Body of pancreas (tissue), 4 donors: Measurements from ENCODE around the gene RXRG. TPM values are rescaled to one million over a fixed set of nuclear protein-coding genes. Genes with fewer than 3 reads are reported as not detected.

Experiments used
- ATAC-seq: fragments of 150-250 bp; one replicate; pipeline ENCODE4 v1.9.1; 2016
- DNase-seq, 4 donors: peaks; one replicate each; pipeline ENCODE4 v3.0.0-alpha.2; 2019
- H3K27ac ChIP-seq, 4 donors: fragments of 200-600 bp; sonication (generic); 1 replicate in 3 of 4; 2 replicates in 1 of 4; pipeline versions ENCODE4 v1.5.1 to v1.6.1; 2016 to 2019; ENCODE audit warnings: mild to moderate bottlenecking in 1 of 4, mixed read lengths in 1 of 4, moderate library complexity in 1 of 4
- H3K27me3 ChIP-seq, 2 donors: fragments of 200-600 bp; sonication (generic); one replicate each; pipeline ENCODE4 v1.6.0; 2016; ENCODE audit warnings: mild to moderate bottlenecking in 1 of 2
- H3K36me3 ChIP-seq, 2 donors: fragments of 200-600 bp; sonication (generic); replicated peaks in 1 of 2; 2 replicates each; pipeline ENCODE4 v1.5.1; 2016; ENCODE audit warnings: low read depth in 2 of 2; ENCODE audit not compliant: insufficient read depth in 1 of 2
- H3K4me1 ChIP-seq: fragments of 200-600 bp; sonication (generic); one replicate; pipeline ENCODE4 v1.6.0; 2016
- H3K4me3 ChIP-seq, 2 donors: fragments of 200-600 bp; sonication (generic); 1 replicate in 1 of 2; 2 replicates in 1 of 2; pipeline ENCODE4 v1.5.1; 2016 to 2019
- H3K9me3 ChIP-seq, 3 donors: fragments of 200-600 bp; sonication (generic); 1 replicate in 2 of 3; 2 replicates in 1 of 3; pipeline ENCODE4 v1.5.1; 2016
- POLR2A ChIP-seq, 3 donors: fragments of 450-650 bp; IDR thresholded peaks; one replicate each; pipeline ENCODE4 v1.6.1; 2016; ENCODE audit warnings: antibody characterized with exemption in 3 of 3, mild to moderate bottlenecking in 2 of 3
- WGBS, 2 donors: methylation state at CpG; one replicate each; pipeline ENCODE4 v1.1.5; 2017; 5-methylcytosine and 5-hydroxymethylcytosine counted together
- intact Hi-C: fragments of 100-400 bp; cut with DNase I; formaldehyde crosslinking; loops from one replicate; pipeline ENCODE4 v1.15.1; 2023
- total RNA-seq, 2 donors: library from RNA; depleted of rRNA; stranded (reverse); fragments of >200 nt; gene quantifications; one replicate each; pipeline ENCODE4 v1.1.0, GENCODE V29; 2016
- TF ChIP-seq, protein P1 (sequence below), 7 experiments: fragments of 450-650 bp in 4 of 7; fragments of 200-600 bp in 3 of 7; sonication (generic) in 3 of 7; IDR thresholded peaks; one replicate each; pipeline ENCODE4 v1.5.1; 2016 to 2019; ENCODE audit warnings: antibody characterized with exemption in 7 of 7

RXRG gene
- total RNA-seq, 2 donors from 2014 or later, result 2.6 TPM; not detected in 1

DNA sequence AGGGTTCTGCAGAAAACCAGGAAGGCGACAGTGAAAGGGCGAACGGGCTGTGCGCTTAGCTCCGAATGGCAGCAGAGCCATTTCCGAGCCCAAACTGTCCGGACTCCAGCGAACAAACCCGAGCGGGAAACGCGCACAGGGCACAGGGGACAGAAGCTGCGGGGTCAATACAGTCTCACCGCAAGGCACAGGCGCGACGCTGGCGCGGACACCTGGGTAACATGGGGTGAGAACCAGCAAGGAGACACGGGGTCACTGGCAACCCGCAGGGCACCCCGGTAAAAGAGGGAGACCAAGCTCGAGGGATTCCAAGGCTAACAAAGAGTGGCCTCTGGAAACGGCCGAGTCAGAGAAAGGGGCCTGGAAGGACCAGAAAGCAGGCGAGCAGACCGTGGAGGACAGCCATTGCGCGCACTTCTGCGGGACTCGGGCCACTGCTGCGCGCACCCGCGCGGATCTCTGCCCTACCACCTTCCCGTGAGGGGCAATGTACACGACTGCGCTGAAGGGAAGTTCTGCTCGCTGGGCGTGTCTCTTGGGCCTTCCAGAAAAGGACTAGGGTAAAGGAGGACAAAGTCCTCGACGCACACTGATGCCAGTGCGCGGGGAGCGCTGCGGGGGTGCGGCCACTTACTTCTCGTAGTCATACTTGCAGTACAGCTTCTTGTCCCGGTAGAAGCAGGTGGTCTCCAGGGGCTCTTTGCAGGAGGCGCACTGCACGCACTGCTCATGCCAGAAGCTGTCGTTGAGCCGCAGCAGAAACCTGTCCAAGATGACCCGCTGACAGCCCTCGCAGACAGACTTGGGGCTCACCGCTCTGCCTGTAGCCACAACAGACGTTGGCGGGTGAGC lies 92.3 kb downstream of the RXRG start:
- peaks cover 34% of the 10 kb centered on the region for H3K4me1 ChIP-seq
- no peak for ATAC-seq
- no peak overlapping the region for H3K4me3 ChIP-seq

DNA sequence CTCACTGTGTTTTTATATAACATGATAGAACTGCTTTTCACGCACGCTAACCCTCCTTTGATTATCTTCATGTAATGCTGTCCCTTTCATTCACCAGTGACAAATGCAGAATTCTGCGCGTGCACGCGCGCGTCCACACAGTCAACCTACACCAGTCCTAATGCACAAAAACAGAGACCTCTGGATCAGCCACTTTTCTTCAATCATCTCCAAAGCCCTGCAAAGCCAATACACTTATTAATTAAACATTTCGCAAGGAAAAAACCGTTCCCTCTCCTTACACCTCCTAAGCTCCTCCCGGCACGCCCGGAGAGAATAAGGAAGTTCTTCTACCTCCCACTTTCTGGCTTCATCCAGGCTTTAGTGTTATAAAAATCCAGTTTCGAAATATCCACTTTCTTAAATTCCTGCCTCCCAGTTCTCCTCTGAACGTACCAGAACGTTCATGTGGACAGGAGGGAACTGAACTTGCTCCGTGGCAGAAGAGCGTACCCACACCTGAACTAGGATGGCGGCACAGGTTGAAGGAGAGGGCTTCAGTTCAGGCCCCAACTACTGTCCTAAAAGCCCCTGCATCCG lies 93.0 kb downstream of the RXRG start:
- Histone ChIP-seq H3K4me3 (no peak overlapping the region), H3K36me3 (no peaks in the 10 kb centered on the region), H3K27ac (no peak overlapping the region), H3K9me3 (no peaks in the 10 kb centered on the region), H3K27me3 (peaks cover 0 to 30% of the 10 kb centered on the region in 2 donors), H3K4me1 (peaks cover 34% of the 10 kb centered on the region)
- TF ChIP-seq, protein P1, sequence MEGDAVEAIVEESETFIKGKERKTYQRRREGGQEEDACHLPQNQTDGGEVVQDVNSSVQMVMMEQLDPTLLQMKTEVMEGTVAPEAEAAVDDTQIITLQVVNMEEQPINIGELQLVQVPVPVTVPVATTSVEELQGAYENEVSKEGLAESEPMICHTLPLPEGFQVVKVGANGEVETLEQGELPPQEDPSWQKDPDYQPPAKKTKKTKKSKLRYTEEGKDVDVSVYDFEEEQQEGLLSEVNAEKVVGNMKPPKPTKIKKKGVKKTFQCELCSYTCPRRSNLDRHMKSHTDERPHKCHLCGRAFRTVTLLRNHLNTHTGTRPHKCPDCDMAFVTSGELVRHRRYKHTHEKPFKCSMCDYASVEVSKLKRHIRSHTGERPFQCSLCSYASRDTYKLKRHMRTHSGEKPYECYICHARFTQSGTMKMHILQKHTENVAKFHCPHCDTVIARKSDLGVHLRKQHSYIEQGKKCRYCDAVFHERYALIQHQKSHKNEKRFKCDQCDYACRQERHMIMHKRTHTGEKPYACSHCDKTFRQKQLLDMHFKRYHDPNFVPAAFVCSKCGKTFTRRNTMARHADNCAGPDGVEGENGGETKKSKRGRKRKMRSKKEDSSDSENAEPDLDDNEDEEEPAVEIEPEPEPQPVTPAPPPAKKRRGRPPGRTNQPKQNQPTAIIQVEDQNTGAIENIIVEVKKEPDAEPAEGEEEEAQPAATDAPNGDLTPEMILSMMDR (IDR thresholded peaks at IDR 0.05), result no peak
- TF ChIP-seq POLR2A (IDR thresholded peaks at IDR 0.05), result no peak
- DNase-seq (no peak), ATAC-seq (no peak)
- 3 to 4% methylated on average over 15 to 20 of the region's 20 CpGs for WGBS, 2 donors
- intact Hi-C loops, result no loop called here

More for the DNA sequence above, 92.3 kb downstream of the RXRG start:
- no peak for DNase-seq
- peaks cover 0 to 30% of the 10 kb centered on the region in 2 donors for H3K27me3 ChIP-seq
- H3K9me3 ChIP-seq, result no peaks in the 10 kb centered on the region
- no peaks in the 10 kb centered on the region for H3K36me3 ChIP-seq
- intact Hi-C loops, result no loop called here
- WGBS, 2 donors, result 1 to 3% methylated on average over 27 to 59 of the region's 59 CpGs
- H3K27ac ChIP-seq, result no peak overlapping the region
- no peak for TF ChIP-seq POLR2A (IDR thresholded peaks at IDR 0.05)
- TF ChIP-seq, protein P1 (IDR thresholded peaks at IDR 0.05), result no peak

Other genes with a start within 250 kb of the RXRG start
- not detected for gene LMX1A, start 88.4 kb downstream of the RXRG start, total RNA-seq
- not detected for gene LRRC52, start 98.9 kb upstream of the RXRG start, total RNA-seq
- gene MGST3, start 186.1 kb upstream of the RXRG start, total RNA-seq, result 10 to 100 TPM; 56.7 to 70.0 TPM